Aorta (tissue), 5 donors: Measurements from ENCODE around the gene TGM6. TPM values are rescaled to one million over a fixed set of nuclear protein-coding genes. Genes with fewer than 3 reads are reported as not detected.

Experiments
- ATAC-seq: fragments of 200-7000 bp; cut with Tn5 transposase; one replicate; pipeline ENCODE4 v1.9.1; 2022; ENCODE audit warnings: moderate library complexity; ENCODE audit not compliant: low FRiP score
- DNase-seq, 2 donors: peaks; one replicate each; pipeline ENCODE4 v3.0.0-alpha.2; 2020
- H3K27ac ChIP-seq, 2 donors: one replicate each; pipeline ENCODE4 v1.5.1; 2013; ENCODE audit warnings: low read length in 2 of 2, mild to moderate bottlenecking in 2 of 2, moderate library complexity in 2 of 2, control low read depth in 1 of 2, inconsistent platforms in 1 of 2, low read depth in 1 of 2
- H3K27me3 ChIP-seq, 2 donors: one replicate each; pipeline ENCODE4 v1.6.1; 2013; ENCODE audit warnings: control low read depth in 1 of 2, low read length in 1 of 2, mild to moderate bottlenecking in 1 of 2, moderate library complexity in 1 of 2; ENCODE audit not compliant: insufficient read depth in 2 of 2, control insufficient read depth in 1 of 2
- H3K36me3 ChIP-seq, 2 donors: one replicate each; pipeline ENCODE4 v1.6.1; 2013; ENCODE audit warnings: control low read depth in 1 of 2, low read length in 1 of 2, mild to moderate bottlenecking in 1 of 2; ENCODE audit not compliant: insufficient read depth in 2 of 2, control insufficient read depth in 1 of 2
- H3K4me1 ChIP-seq, 2 donors: one replicate each; pipeline ENCODE4 v1.6.1; 2013; ENCODE audit warnings: low read length in 2 of 2, control low read depth in 1 of 2, mild to moderate bottlenecking in 1 of 2, moderate library complexity in 1 of 2; ENCODE audit not compliant: insufficient read depth in 2 of 2, control insufficient read depth in 1 of 2
- H3K4me3 ChIP-seq, 2 donors: one replicate each; pipeline ENCODE4 v1.5.1; 2013; ENCODE audit warnings: low read length in 2 of 2, control low read depth in 1 of 2, mild to moderate bottlenecking in 1 of 2
- H3K9me3 ChIP-seq: one replicate; pipeline ENCODE4 v1.6.1; 2013; ENCODE audit warnings: mild to moderate bottlenecking, low read length; ENCODE audit not compliant: control insufficient read depth
- WGBS, 2 donors: extraction: QIAGEN DNeasy Blood & Tissue Kit; methylation state at CpG; one replicate each; pipeline ENCODE4 v1.1.7; 2013; 5-methylcytosine and 5-hydroxymethylcytosine counted together
- intact Hi-C, 2 donors: fragments of 100-400 bp; cut with DNase I; formaldehyde crosslinking; loops; one replicate each; pipeline versions ENCODE4 v1.14.2 to v1.15.0; 2022
- polyA plus RNA-seq, 2 donors: library from polyadenylated mRNA; stranded (reverse); fragments of 200-250 nt; gene quantifications; one replicate each; pipeline ENCODE4 v1.2.3, GENCODE V29; 2013
- total RNA-seq, 2 donors: library from RNA; stranded (reverse); fragmentation: NEBNext Ultra II Directional; extraction: Animal tissue kit (Norgen Biotek cat#: 25700); gene quantifications; one replicate each; pipeline ENCODE4 v1.2.1, GENCODE V29; 2021
- donor health status: healthy with polysubstance abuse.
- donor health status: Bipolar disorder and iron deficiency.
- donor health status: DM: no; HTN: no; CAD: no.
- donor health status: DM: no; HTN: no; CAD: no.
- donor health status: DM: yes; HTN: yes; CAD: no.

Gene TGM6
- total and polyA plus RNA-seq, 4 donors: not detected

GRCh38 chr20:2386516-2387179 is 5.9 kb downstream of the TGM6 start:
- intact Hi-C loops: no loop called here
- peaks cover 12% of the 10 kb centered on the region for H3K9me3 ChIP-seq
- WGBS, 2 donors: 65 to 72% methylated on average over 5 of the region's 5 CpGs
- ATAC-seq (no peak), DNase-seq (no peak)
- no peaks in the 10 kb centered on the region for H3K36me3 ChIP-seq
- no peak overlapping the region for H3K27ac ChIP-seq
- no peaks in the 10 kb centered on the region for H3K4me1 ChIP-seq
- H3K27me3 ChIP-seq: no peaks in the 10 kb centered on the region
- no peak overlapping the region for H3K4me3 ChIP-seq

GRCh38 chr20:2387180-2387577 is 6.5 kb downstream of the TGM6 start:
- H3K4me3 ChIP-seq: no peak overlapping the region
- intact Hi-C loops: no loop called here
- WGBS, 2 donors: 33 to 39% methylated on average over 2 of the region's 2 CpGs
- H3K4me1 ChIP-seq: no peaks in the 10 kb centered on the region
- peaks cover 12% of the 10 kb centered on the region for H3K9me3 ChIP-seq
- H3K27ac ChIP-seq: no peak overlapping the region
- DNase-seq (no peak), ATAC-seq (no peak)
- H3K27me3 ChIP-seq: no peaks in the 10 kb centered on the region
- no peaks in the 10 kb centered on the region for H3K36me3 ChIP-seq

GRCh38 chr20:2387580-2387979 is 6.9 kb downstream of the TGM6 start:
- Histone ChIP-seq H3K4me3 (no peak overlapping the region), H3K36me3 (no peaks in the 10 kb centered on the region), H3K9me3 (peaks cover 12% of the 10 kb centered on the region), H3K4me1 (no peaks in the 10 kb centered on the region), H3K27me3 (no peaks in the 10 kb centered on the region), H3K27ac (no peak overlapping the region)
- 79 to 81% methylated on average over 4 of the region's 4 CpGs for WGBS, 2 donors
- DNase-seq: no peak
- intact Hi-C loops: no loop called here
- ATAC-seq: no peak

- no peaks in the 10 kb centered on the region for H3K36me3 ChIP-seq
- H3K4me3 ChIP-seq: no peak overlapping the region
- H3K27me3 ChIP-seq: no peaks in the 10 kb centered on the region
- peaks cover 12% of the 10 kb centered on the region for H3K9me3 ChIP-seq
- 63 to 74% methylated on average over 7 of the region's 7 CpGs for WGBS, 2 donors
- no peaks in the 10 kb centered on the region for H3K4me1 ChIP-seq
- no peak for DNase-seq
- ATAC-seq: no peak
- intact Hi-C loops: no loop called here
- H3K27ac ChIP-seq: no peak overlapping the region
These were observed 10.4 kb downstream of the TGM6 start for GRCh38 chr20:2390951-2391675.

GRCh38 chr20:2394411-2395055 is 13.8 kb downstream of the TGM6 start:
- Histone ChIP-seq H3K9me3 (peaks cover 2% of the 10 kb centered on the region), H3K4me3 (no peak overlapping the region), H3K4me1 (no peaks in the 10 kb centered on the region), H3K36me3 (no peaks in the 10 kb centered on the region), H3K27me3 (no peaks in the 10 kb centered on the region), H3K27ac (no peak overlapping the region)
- DNase-seq (no peak), ATAC-seq (no peak)
- WGBS, 2 donors: 82 to 89% methylated on average over 12 of the region's 12 CpGs
- intact Hi-C loops: no loop called here

- no peaks in the 10 kb centered on the region for H3K27me3 ChIP-seq
These were observed 14.4 kb downstream of the TGM6 start for GRCh38 chr20:2395136-2395535.

GRCh38 chr20:2396241-2396814 is 15.6 kb downstream of the TGM6 start:
- DNase-seq (no peak), ATAC-seq (no peak)
- H3K36me3 ChIP-seq: no peaks in the 10 kb centered on the region
- no peak overlapping the region for H3K27ac ChIP-seq
- no peaks in the 10 kb centered on the region for H3K4me1 ChIP-seq
- WGBS, 2 donors: 65 to 78% methylated on average over 14 of the region's 14 CpGs
- no peaks in the 10 kb centered on the region for H3K27me3 ChIP-seq
- H3K9me3 ChIP-seq: peaks cover 2% of the 10 kb centered on the region
- intact Hi-C loops: no loop called here
- H3K4me3 ChIP-seq: no peak overlapping the region

More at GRCh38 chr20:2395136-2395535, 14.4 kb downstream of the TGM6 start:
- intact Hi-C loops: no loop called here
- no peaks in the 10 kb centered on the region for H3K36me3 ChIP-seq
- no peak overlapping the region for H3K4me3 ChIP-seq
- 67 to 70% methylated on average over 9 of the region's 9 CpGs for WGBS, 2 donors
- no peak overlapping the region for H3K27ac ChIP-seq
- no peak for DNase-seq
- ATAC-seq: no peak
- no peaks in the 10 kb centered on the region for H3K4me1 ChIP-seq
- peaks cover 2% of the 10 kb centered on the region for H3K9me3 ChIP-seq

- 88 to 89% methylated on average over 8 of the region's 8 CpGs for WGBS, 2 donors
- no peaks in the 10 kb centered on the region for H3K36me3 ChIP-seq
- no peak for ATAC-seq
- no peak for DNase-seq
- peaks cover 2% of the 10 kb centered on the region for H3K9me3 ChIP-seq
- H3K4me1 ChIP-seq: no peaks in the 10 kb centered on the region
- H3K27ac ChIP-seq: no peak overlapping the region
- H3K27me3 ChIP-seq: no peaks in the 10 kb centered on the region
- intact Hi-C loops: no loop called here
- no peak overlapping the region for H3K4me3 ChIP-seq
These were observed 16.4 kb downstream of the TGM6 start for GRCh38 chr20:2397091-2397490.
